GM23338 (cell line): ENCODE measurements around the gene ST3GAL2. TPM values are rescaled to one million over a fixed set of nuclear protein-coding genes. Genes with fewer than 3 reads are reported as not detected.

Experiments
- ATAC-seq: fragments of 200-7000 bp; cut with Tn5 transposase; 3 replicates; pipeline ENCODE4 v1.9.1; 2020
- DNase-seq: peaks from one replicate; pipeline ENCODE4 v3.0.0-alpha.2; 2015; ENCODE audit warnings: low spot score
- H2AFZ ChIP-seq: fragments of 200-600 bp; sonication (generic); 2 replicates; pipeline ENCODE4 v1.8.0; 2016; ENCODE audit warnings: antibody characterized with exemption, mild to moderate bottlenecking, moderate library complexity
- H3F3A ChIP-seq: fragments of 200-600 bp; sonication (generic); replicated peaks from 2 replicates; pipeline ENCODE4 v1.8.0; 2017; ENCODE audit warnings: antibody characterized with exemption, mixed run types, low read depth
- H3K27ac ChIP-seq: fragments of 200-600 bp; sonication (generic); 2 replicates; pipeline ENCODE4 v1.6.1; 2016; ENCODE audit warnings: low read depth
- H3K27me3 ChIP-seq: fragments of 200-600 bp; sonication (generic); 2 replicates; pipeline ENCODE4 v1.8.0; 2016; ENCODE audit warnings: mild to moderate bottlenecking, mixed run types, moderate library complexity; ENCODE audit not compliant: insufficient read depth
- H3K36me3 ChIP-seq: fragments of 200-600 bp; sonication (generic); 2 replicates; pipeline ENCODE4 v1.8.0; 2016; ENCODE audit warnings: mild to moderate bottlenecking; ENCODE audit not compliant: insufficient read depth
- H3K4me1 ChIP-seq: fragments of 200-600 bp; sonication (generic); 2 replicates; pipeline ENCODE4 v1.8.0; 2016; ENCODE audit warnings: mild to moderate bottlenecking, moderate library complexity; ENCODE audit not compliant: insufficient read depth
- H3K4me2 ChIP-seq: fragments of 200-600 bp; sonication (generic); 2 replicates; pipeline ENCODE4 v1.7.1; 2017; ENCODE audit warnings: mixed run types
- H3K4me3 ChIP-seq: fragments of 200-600 bp; sonication (generic); 2 replicates; pipeline ENCODE4 v1.6.1; 2016; ENCODE audit warnings: mixed run types
- H3K79me2 ChIP-seq: fragments of 200-600 bp; sonication (generic); replicated peaks from 2 replicates; pipeline ENCODE4 v1.8.0; 2017; ENCODE audit warnings: mild to moderate bottlenecking; ENCODE audit not compliant: insufficient read depth
- H3K9me2 ChIP-seq: fragments of 200-600 bp; sonication (generic); 2 replicates; pipeline ENCODE4 v1.8.0; 2017; ENCODE audit not compliant: insufficient read depth
- H4K20me1 ChIP-seq: fragments of 200-600 bp; sonication (generic); replicated peaks from 2 replicates; pipeline ENCODE4 v1.8.0; 2017; ENCODE audit warnings: mild to moderate bottlenecking; ENCODE audit not compliant: insufficient read depth
- H3K27ac Mint-ChIP-seq: 2 replicates; pipeline ENCODE4 v1.8.0; 2020; ENCODE audit warnings: inconsistent platforms, mild to moderate bottlenecking, moderate library complexity, mixed read lengths
- H3K27me3 Mint-ChIP-seq: 3 replicates; pipeline ENCODE4 v1.8.0; 2022; ENCODE audit warnings: low read depth, mild to moderate bottlenecking, moderate library complexity, mixed read lengths, inconsistent platforms; ENCODE audit not compliant: insufficient read depth, poor library complexity
- H3K36me3 Mint-ChIP-seq: 3 replicates; pipeline ENCODE4 v1.8.0; 2021; ENCODE audit warnings: low read depth, mild to moderate bottlenecking, inconsistent platforms, moderate library complexity, mixed read lengths
- H3K4me1 Mint-ChIP-seq: 3 replicates; pipeline ENCODE4 v1.8.0; 2020; ENCODE audit warnings: mild to moderate bottlenecking, inconsistent platforms, mixed read lengths
- H3K4me3 Mint-ChIP-seq: 3 replicates; pipeline ENCODE4 v1.8.0; 2021; ENCODE audit warnings: moderate library complexity, mild to moderate bottlenecking, inconsistent platforms, mixed read lengths
- H3K9me3 Mint-ChIP-seq: 3 replicates; pipeline ENCODE4 v1.8.0; 2020; ENCODE audit warnings: moderate library complexity, mild to moderate bottlenecking, inconsistent platforms, mixed read lengths
- CTCF ChIP-seq, 2 experiments: fragments of 200-600 bp in 1 of 2; sonication (generic) in 1 of 2; conservative IDR thresholded peaks; 2 replicates each; pipeline versions ENCODE4 v1.5.1 to v1.6.1; 2016 to 2017; ENCODE audit warnings: antibody characterized with exemption in 2 of 2, low read depth in 2 of 2, mild to moderate bottlenecking in 2 of 2, moderate library complexity in 1 of 2
- POLR2AphosphoS5 ChIP-seq: IDR thresholded peaks from 2 replicates; pipeline ENCODE4 v1.6.1; 2016; ENCODE audit warnings: antibody characterized with exemption, low read depth
- REST ChIP-seq: IDR thresholded peaks from one replicate; pipeline ENCODE4 v1.6.1; 2018; ENCODE audit warnings: antibody characterized with exemption; ENCODE audit not compliant: unreplicated experiment
- ZNF331 ChIP-seq: fragments of 250-450 bp; sonication (Bioruptor Pico); IDR thresholded peaks from 2 replicates; pipeline ENCODE4 v1.5.0; 2020; ENCODE audit warnings: low read depth, mild to moderate bottlenecking, moderate library complexity
- ZNF462 ChIP-seq: fragments of 250-450 bp; sonication (Bioruptor Pico); IDR thresholded peaks from 2 replicates; pipeline ENCODE4 v1.5.0; 2020; ENCODE audit warnings: mild to moderate bottlenecking, moderate library complexity
- polyA plus RNA-seq: library from polyadenylated mRNA; unstranded; fragments of >200 nt; fragmentation: Nextera tagmentation; extraction: Ambion mirVana; gene quantifications from 2 replicates; pipeline ENCODE4 v1.2.1, GENCODE V29; 2016
- total RNA-seq: library from RNA; depleted of rRNA; stranded (reverse); fragments of >200 nt; shearing (Covaris generic); gene quantifications from 2 replicates; pipeline ENCODE4 v1.2.3, GENCODE V29; 2014

The ST3GAL2 gene
- total and polyA plus RNA-seq, 2 experiments from 2014 or later: 12.3 to 39.8 TPM

- TF ChIP-seq ZNF462 (CRISPR knock-in tag): no peak
- no peak for TF ChIP-seq REST
These were observed 40.0 kb upstream of the ST3GAL2 start (continued) for GRCh38 chr16:70478912-70479341.

- no peak overlapping the region for H3K4me2 ChIP-seq
- Mint-ChIP-seq H3K4me1 (peaks cover 9% of the 10 kb centered on the region; the same call in 2 of the 3 replicates), H3K4me3 (no peak overlapping the region), H3K36me3 (peaks cover 9% of the 10 kb centered on the region; the same call in 2 of the 3 replicates), H3K27ac (0 out of 2 replicates have a peak overlapping the region, but pooled peaks have one; percentile 65), H3K27me3 (peaks cover 14% of the 10 kb centered on the region), H3K9me3 (no peaks in the 10 kb centered on the region)
- DNase-seq (no peak), ATAC-seq (no peak)
- H3K79me2 ChIP-seq: no peaks in the 10 kb centered on the region
- H4K20me1 ChIP-seq: no peaks in the 10 kb centered on the region
- H3K27ac ChIP-seq: no peak overlapping the region
- H3K4me1 ChIP-seq: no peaks in the 10 kb centered on the region
- no peaks in the 10 kb centered on the region for H3K36me3 ChIP-seq
- H3K27me3 ChIP-seq: no peaks in the 10 kb centered on the region
- no peaks in the 10 kb centered on the region for H3F3A ChIP-seq
- H3K9me2 ChIP-seq: no peaks in the 10 kb centered on the region
- H3K4me3 ChIP-seq: no peak overlapping the region
- H2AFZ ChIP-seq: no peak overlapping the region
- TF ChIP-seq CTCF (conservative IDR thresholded peaks at IDR 0.05; ENCODE audit: low read depth in 2 of 2): no peak
- TF ChIP-seq ZNF331 (CRISPR knock-in tag): no peak
- no peak for TF ChIP-seq POLR2AphosphoS5
These were observed 39.3 kb upstream of the ST3GAL2 start for GRCh38 chr16:70478169-70478568.
